ENCODE measurements around the gene KRT86. TPM values are rescaled to one million over a fixed set of nuclear protein-coding genes. Genes with fewer than 3 reads are reported as not detected.

Gene KRT86
- polyA plus RNA-seq, 1 of the 3 experiments (the other 2 are of a cell fraction), result 0.56 TPM

- TF ChIP-seq, protein P1, sequence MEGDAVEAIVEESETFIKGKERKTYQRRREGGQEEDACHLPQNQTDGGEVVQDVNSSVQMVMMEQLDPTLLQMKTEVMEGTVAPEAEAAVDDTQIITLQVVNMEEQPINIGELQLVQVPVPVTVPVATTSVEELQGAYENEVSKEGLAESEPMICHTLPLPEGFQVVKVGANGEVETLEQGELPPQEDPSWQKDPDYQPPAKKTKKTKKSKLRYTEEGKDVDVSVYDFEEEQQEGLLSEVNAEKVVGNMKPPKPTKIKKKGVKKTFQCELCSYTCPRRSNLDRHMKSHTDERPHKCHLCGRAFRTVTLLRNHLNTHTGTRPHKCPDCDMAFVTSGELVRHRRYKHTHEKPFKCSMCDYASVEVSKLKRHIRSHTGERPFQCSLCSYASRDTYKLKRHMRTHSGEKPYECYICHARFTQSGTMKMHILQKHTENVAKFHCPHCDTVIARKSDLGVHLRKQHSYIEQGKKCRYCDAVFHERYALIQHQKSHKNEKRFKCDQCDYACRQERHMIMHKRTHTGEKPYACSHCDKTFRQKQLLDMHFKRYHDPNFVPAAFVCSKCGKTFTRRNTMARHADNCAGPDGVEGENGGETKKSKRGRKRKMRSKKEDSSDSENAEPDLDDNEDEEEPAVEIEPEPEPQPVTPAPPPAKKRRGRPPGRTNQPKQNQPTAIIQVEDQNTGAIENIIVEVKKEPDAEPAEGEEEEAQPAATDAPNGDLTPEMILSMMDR (IDR thresholded peaks at IDR 0.05), result no peak
- TF ChIP-seq RFX5 (IDR thresholded peaks at IDR 0.05; ENCODE audit: low read length), result no peak
- no peak for TF ChIP-seq JUND (IDR thresholded peaks at IDR 0.05)
- no peak for TF ChIP-seq RCOR1 (IDR thresholded peaks at IDR 0.05; ENCODE audit: low read length)
- TF ChIP-seq IRF3 (IDR thresholded peaks at IDR 0.05; ENCODE audit: low read depth, low read length), result no peak
- TF ChIP-seq SIN3A (IDR thresholded peaks at IDR 0.05; ENCODE audit: borderline replicate concordance, low read depth, low read length), result no peak
- no peak for TF ChIP-seq MEF2A (IDR thresholded peaks at IDR 0.05; ENCODE audit: borderline replicate concordance, low read depth)
These were observed 47.0 kb downstream of the KRT86 start (continued) for GRCh38 chr12:52321418-52321817.

DNA sequence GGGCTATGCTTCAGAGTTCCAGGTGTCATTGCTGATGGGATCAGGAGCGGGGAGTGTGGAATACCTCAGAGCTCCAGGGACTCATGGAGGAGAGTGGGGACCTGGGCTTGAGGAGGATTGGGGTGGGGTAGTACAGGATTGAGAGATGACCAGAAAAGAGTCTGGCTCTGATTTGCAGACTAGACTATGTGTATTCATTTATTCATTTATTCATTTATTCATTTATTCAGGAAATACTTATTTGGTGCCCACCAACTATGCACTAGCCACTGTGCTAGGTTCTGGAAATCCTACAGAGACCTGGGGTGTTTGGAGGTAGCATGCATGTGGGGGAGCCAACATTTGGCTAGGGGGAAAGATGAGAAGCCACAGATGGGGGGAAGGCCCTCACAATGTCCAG, 47.6 kb downstream of the KRT86 start:
- Histone ChIP-seq H3K27me3 (ENCODE audit: insufficient read depth) (no peaks in the 10 kb centered on the region; the same call in 1 of the 2 replicates), H2AFZ (ENCODE audit: low read depth) (no peak overlapping the region), H3K27ac (ENCODE audit: low read depth in 2 of 2, low read length in 1 of 2) (no peak overlapping the region), H3K9me2 (no peaks in the 10 kb centered on the region), H3K9ac (no peak overlapping the region), H3K79me2 (ENCODE audit: insufficient read depth) (no peaks in the 10 kb centered on the region), H3K4me3 (ENCODE audit: low read depth in 2 of 2, low read length in 1 of 2) (no peak overlapping the region), H3K4me2 (no peak overlapping the region), H3F3A (replicated peaks; ENCODE audit: insufficient read depth) (no peaks in the 10 kb centered on the region), H3K4me1 (ENCODE audit: control insufficient read depth in 1 of 2, insufficient read depth in 2 of 2, low read depth in 1 of 2, low read length in 1 of 2) (no peaks in the 10 kb centered on the region), H3K9me3 (no peaks in the 10 kb centered on the region), H3K36me3 (replicated peaks in 1 of 2; ENCODE audit: control insufficient read depth in 1 of 2, insufficient read depth in 2 of 2, low read length in 1 of 2) (no peaks in the 10 kb centered on the region), H4K20me1 (ENCODE audit: insufficient read depth) (no peaks in the 10 kb centered on the region)
- no peak for TF ChIP-seq TEAD4 (IDR thresholded peaks at IDR 0.05; ENCODE audit: borderline replicate concordance, insufficient read depth)
- no peak for TF ChIP-seq FOXJ3 (CRISPR knock-in tag; IDR thresholded peaks at IDR 0.05)
- TF ChIP-seq, protein P2, sequence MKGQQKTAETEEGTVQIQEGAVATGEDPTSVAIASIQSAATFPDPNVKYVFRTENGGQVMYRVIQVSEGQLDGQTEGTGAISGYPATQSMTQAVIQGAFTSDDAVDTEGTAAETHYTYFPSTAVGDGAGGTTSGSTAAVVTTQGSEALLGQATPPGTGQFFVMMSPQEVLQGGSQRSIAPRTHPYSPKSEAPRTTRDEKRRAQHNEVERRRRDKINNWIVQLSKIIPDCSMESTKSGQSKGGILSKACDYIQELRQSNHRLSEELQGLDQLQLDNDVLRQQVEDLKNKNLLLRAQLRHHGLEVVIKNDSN (IDR thresholded peaks at IDR 0.05; ENCODE audit: borderline replicate concordance, low read depth), result no peak
- TF ChIP-seq NRF1 (IDR thresholded peaks at IDR 0.05; ENCODE audit: low read depth, low read length), result no peak
- TF ChIP-seq TAF1 (IDR thresholded peaks at IDR 0.05; ENCODE audit: borderline replicate concordance, low read depth, low read length), result no peak
- TF ChIP-seq GABPA (IDR thresholded peaks at IDR 0.05; ENCODE audit: low read depth), result no peak
- no peak for TF ChIP-seq USF2 (IDR thresholded peaks at IDR 0.05; ENCODE audit: borderline replicate concordance, low read depth, low read length)
- TF ChIP-seq RFX5 (IDR thresholded peaks at IDR 0.05; ENCODE audit: low read length), result no peak
- no peak for TF ChIP-seq ZBTB33 (IDR thresholded peaks at IDR 0.05; ENCODE audit: borderline replicate concordance, low read depth)
- no peak for TF ChIP-seq REST (IDR thresholded peaks at IDR 0.05; ENCODE audit: low read depth, low read length)
- TF ChIP-seq SIN3A (IDR thresholded peaks at IDR 0.05; ENCODE audit: borderline replicate concordance, low read depth, low read length), result no peak
- no peak for TF ChIP-seq RAD21 (IDR thresholded peaks at IDR 0.05; ENCODE audit: low read length)
- no peak for TF ChIP-seq SMC3 (IDR thresholded peaks at IDR 0.05; ENCODE audit: low read depth, low read length)
- no peak for TF ChIP-seq RXRA (IDR thresholded peaks at IDR 0.05; ENCODE audit: borderline replicate concordance, low read depth)
- no peak for TF ChIP-seq POLR2AphosphoS5 (IDR thresholded peaks at IDR 0.05; ENCODE audit: low read depth, low read length)
- ChIA-PET POLR2A (no interaction called here), CTCF (interaction anchor here (1.0 to 12.6 kb wide), 9 partner anchors 11 to 166 kb away, joined by 3 to 218 read pairs (median 4); no protein-coding TSS in a partner anchor)
- WGBS (ENCODE audit: low lambda C conversion rate), result 82% methylated on average over 1 of the region's 1 CpG
- no peak for DNase-seq
